ENCODE measurements around the gene MAN1B1.
A peak's percentile ranks its signal among the peaks of the same experiment; 100 is the strongest.
"Not testable (repeated sequence)": the region's sequence is repeated elsewhere in the genome, so short reads cannot be mapped to it uniquely, and the experiment has no call there.

The MAN1B1 gene

GRCh38 chr9:137123468-137123837, 36.7 kb downstream of the MAN1B1 start:
- H3K4me3 ChIP-seq (ENCODE audit: low read depth, low read length) = no peak overlapping the region

- H3K4me3 ChIP-seq (ENCODE audit: low read depth, low read length) = not testable (repeated sequence)
Measured at GRCh38 chr9:137123952-137124462, 37.2 kb downstream of the MAN1B1 start.

- H3K4me3 ChIP-seq (ENCODE audit: low read depth, low read length) = no peak overlapping the region
Measured at GRCh38 chr9:137126786-137127185, 40.0 kb downstream of the MAN1B1 start.

DNA sequence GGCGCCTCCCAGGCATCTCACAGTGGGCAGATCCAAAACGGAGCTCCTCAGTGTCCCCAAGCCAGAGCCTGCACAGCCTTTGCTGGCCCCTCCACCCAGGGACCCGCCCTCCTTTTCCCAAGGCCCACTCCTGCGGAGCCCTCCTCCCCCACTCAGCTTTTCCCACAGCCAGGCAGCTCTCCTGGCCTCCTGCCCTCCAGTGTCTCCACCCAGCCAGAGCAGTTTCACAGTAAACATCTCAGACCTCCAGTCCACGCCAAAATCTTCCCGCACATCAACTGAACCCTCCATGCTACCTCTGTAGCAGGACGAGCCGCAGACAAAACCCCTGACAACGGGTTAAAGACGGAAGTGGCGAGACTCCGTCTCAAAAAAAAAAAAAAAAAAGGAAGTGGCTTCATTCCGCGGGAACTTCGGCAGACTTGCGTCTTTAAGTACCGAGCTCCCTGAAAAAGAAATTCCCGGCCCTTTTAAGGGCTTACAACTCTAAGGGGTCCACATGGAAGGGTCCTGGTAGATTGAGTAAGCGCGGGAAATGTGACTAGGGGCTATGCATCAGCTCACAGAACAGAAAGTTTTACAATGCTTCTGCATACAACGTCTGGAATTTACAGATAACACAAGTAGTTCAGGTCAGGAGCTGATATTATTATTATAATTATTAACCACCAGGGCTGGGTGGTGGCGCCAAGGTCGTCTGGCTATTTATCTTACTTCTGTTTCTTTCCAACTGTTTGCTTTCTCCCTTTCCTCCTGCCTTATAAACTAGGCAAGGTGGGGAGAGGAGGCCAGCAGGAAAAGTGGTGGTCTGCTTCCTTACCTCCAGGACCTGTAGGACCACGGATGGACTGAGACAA, 40.7 kb downstream of the MAN1B1 start:
- H3K4me3 ChIP-seq (ENCODE audit: low read depth, low read length) = no peak overlapping the region

DNA sequence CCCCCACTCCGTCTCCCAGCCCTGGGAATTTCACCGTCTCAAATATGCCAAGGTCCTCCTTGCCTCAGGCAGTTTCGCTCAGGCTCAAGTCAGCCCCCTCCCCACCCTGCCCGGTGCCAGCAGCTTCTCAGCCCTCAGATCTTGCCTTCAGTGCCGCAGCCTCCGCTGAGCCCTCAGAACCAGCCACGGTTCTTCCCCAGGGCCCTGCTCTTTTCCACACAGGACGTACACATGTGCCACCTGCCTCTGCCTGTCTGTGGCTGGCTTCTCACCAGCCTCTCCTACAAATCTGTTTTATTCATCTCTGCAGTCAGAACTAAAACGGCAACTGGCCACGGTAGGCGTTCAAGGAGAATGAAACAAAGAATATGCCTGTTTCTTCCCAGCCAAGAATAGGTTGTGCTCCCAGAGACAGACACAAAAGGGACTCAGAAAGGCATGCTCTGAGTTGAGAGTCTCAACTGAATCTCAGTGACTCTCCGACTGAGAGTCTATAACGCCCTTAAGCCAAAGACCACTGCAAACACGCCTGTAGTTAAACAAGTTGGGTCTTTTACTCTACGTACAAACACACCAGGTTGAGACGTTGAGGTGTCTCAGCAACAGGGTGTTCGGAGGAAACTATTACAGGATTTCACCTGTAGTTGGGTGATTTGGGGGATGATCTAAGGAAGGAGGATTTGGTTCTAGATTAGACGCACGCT, 41.5 kb downstream of the MAN1B1 start:
- peak overlapping the region; percentile 4 for H3K4me3 ChIP-seq (ENCODE audit: low read depth, low read length)

- H3K4me3 ChIP-seq (ENCODE audit: low read depth, low read length) = peak overlapping the region; percentile 81
Measured at GRCh38 chr9:137128862-137129455, 42.2 kb downstream of the MAN1B1 start.

GRCh38 chr9:137129456-137130175, 42.8 kb downstream of the MAN1B1 start:
- H3K4me3 ChIP-seq (ENCODE audit: low read depth, low read length) = peak overlapping the region; percentile 81

DNA sequence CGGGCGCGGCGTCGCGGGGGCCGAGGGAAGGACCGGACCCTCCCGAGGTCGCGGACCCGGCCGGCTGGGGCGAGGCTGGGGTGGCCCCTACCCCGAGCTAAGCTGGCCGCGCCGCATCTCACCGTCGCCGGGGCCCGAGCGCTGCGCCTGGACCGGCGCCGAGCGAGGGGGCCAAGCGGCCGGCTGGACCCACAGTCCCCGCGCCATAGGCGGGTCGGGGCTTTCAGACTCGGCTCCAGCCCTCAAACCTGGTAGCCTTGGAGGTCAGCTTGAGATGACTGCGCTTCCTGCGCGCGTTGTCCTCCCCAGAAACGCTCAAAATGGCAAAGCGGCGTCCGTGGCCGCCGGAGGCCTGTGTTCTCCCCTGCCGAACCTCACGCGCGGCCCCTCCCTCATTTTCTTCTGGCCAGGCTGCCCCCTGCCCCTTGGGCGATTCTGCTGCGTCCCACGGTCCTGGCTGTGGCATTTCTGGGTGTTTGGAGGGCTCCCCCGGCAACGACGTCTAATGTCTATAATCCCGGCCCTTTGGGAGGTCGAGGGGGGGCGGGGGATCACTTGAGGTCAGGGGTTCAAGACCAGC, 43.5 kb downstream of the MAN1B1 start:
- peak overlapping the region; percentile 81 for H3K4me3 ChIP-seq (ENCODE audit: low read depth, low read length)

GRCh38 chr9:137134191-137134590, 47.4 kb downstream of the MAN1B1 start:
- H3K4me3 ChIP-seq (ENCODE audit: low read depth, low read length) = no peak overlapping the region

DNA sequence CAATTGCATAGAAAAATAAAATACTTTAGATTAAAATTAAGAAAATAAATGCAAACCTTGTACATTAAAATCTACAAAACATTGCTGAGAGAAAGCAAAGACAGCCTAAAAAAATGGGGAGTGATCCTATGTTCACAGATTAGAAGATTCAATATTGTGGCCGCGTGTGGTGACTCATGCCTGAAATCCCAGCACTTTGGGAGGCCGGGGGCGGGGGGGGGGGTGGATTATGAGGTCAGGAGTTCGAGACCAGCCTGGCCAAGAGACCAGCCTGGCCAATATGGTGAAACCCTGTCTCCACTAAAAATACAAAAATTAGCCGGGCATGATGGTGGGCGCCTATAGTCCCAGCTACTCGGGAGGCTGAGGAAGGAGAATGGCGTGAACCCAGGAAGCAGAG, 48.4 kb downstream of the MAN1B1 start:
- not testable (repeated sequence) for H3K4me3 ChIP-seq (ENCODE audit: low read depth, low read length)

DNA sequence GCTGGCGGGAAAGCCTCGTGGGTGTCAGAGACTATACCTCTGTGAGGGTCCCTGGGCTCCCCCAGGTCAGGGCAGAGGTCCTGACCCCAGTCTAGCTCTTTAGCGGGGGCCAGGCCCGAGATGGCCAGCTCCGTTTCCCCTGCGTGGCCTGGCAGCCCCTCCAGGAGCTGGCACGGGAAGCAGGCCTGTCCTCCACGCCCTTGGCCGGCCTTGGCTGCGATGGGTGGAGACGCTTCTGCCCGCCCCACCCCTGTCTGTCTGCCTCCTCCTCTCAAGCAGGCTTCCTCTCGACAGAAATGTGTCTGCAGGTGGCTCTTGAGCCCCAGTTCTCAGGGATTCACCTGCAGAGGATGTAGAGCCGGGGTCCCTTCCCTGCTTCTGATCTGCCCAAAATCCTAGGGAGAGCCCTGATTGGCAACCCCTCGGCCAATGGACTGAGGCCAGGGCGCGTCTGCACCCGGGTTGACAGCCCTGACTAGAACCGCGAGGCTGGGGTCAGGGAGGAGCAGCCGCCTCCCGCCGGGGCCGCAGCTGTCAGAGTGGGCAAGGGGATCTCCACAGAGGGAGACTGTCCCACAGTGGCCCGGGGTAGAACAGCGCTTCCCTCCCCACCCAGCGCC, 49.6 kb downstream of the MAN1B1 start:
- no peak overlapping the region for H3K4me3 ChIP-seq (ENCODE audit: low read depth, low read length)

- no peak overlapping the region for H3K4me3 ChIP-seq (ENCODE audit: low read depth, low read length)
Measured at GRCh38 chr9:137136881-137137607, 50.3 kb downstream of the MAN1B1 start.

GRCh38 chr9:137138058-137138721, 51.4 kb downstream of the MAN1B1 start:
- H3K4me3 ChIP-seq (ENCODE audit: low read depth, low read length) = no peak overlapping the region

DNA sequence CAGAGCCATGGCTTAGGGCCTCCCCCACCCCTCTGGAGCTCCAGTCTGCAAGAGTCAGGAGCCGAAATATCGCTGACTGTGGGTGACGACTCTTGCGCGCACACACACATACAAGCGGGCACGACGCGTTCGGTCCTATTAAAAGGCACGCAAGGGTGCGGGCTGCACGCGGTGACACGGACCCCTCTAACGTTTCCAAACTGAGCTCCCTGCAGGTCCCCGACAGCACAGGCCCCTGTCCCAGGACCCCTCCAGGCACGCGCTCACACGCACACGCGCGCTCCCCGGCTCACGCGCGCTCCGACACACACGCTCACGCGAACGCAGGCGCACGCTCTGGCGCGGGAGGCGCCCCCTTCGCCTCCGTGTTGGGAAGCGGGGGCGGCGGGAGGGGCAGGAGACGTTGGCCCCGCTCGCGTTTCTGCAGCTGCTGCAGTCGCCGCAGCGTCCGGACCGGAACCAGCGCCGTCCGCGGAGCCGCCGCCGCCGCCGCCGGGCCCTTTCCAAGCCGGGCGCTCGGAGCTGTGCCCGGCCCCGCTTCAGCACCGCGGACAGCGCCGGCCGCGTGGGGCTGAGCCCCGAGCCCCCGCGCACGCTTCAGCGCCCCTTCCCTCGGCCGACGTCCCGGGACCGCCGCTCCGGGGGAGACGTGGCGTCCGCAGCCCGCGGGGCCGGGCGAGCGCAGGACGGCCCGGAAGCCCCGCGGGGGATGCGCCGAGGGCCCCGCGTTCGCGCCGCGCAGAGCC, 52.1 kb downstream of the MAN1B1 start, which contains the start of gene GRIN1:
Gene GRIN1, plus strand, starts transcription at position 433 of the 746 bp plus-strand sequence. CDS start 333 bp downstream, outside the sequence.
- H3K4me3 ChIP-seq (ENCODE audit: low read depth, low read length) = no peak within 1 kb of the TSS

DNA sequence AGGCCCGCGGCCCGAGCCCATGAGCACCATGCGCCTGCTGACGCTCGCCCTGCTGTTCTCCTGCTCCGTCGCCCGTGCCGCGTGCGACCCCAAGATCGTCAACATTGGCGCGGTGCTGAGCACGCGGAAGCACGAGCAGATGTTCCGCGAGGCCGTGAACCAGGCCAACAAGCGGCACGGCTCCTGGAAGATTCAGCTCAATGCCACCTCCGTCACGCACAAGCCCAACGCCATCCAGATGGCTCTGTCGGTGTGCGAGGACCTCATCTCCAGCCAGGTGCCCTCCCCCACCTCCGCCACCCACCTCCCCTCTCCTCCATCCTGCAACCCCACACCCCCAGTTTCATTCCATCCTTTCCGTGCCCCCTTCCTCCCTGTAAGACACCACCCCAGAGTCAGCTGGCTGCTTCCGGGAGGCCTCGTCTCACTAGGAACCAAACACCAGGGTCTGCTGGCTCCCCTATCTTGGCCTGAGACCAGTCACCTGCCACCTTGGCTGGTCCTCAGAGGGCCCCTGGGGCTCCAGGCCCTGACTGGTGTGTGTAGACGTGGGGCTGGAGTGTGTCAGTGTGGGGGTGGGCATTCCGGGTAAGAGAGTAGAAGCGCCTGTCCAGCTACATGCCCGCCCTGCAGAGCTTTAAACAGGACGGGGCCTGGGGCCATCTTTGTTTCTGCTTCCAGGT, 52.8 kb downstream of the MAN1B1 start:
- no peak overlapping the region for H3K4me3 ChIP-seq (ENCODE audit: low read depth, low read length)

DNA sequence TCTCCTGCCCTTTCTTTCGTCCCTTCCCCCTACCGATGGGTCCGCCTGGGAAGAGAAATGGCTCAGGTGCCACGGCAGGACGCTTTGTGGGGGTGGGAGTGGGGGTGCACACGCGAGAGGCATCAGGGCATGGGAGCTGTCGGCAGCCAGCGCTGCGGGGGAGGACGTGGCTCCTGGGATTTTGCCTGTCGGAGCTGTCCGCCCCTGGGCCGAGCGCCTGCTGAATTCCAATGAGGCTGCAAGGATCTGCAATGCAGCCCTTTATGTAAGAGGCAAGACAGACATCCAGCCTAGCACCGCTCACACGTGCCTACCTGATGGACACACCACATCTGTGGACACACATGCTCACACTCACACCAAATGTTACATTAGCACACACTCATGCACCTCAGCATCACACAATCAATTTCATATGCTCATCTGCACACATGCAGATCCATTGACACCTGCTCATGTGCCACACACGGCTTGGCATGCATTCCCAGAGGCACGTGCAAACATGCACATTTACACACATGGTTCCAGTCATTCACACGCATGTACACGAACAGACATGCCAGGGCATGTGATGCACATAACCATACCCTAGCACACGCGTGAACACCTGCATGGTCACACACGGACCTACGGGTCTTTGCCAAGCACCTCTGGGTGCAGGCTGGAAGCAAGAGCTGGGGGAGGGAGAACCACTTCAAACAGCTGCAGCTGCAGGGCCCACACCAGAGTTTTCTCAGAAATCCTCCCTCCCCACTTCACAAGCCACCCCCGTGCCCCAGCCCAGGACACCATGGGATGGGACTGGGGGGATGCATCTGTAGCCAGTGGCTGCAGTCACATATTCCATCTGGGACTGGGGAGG, 53.6 kb downstream of the MAN1B1 start:
- no peak overlapping the region for H3K4me3 ChIP-seq (ENCODE audit: low read depth, low read length)

All from iPS-11a (cell line).